GM21360 (cell line): Measurements from ENCODE around the gene CCDC17.
"Not testable (repeated sequence)": the region's sequence is repeated elsewhere in the genome, so short reads cannot be mapped to it uniquely, and the experiment has no call there.

Source experiments
- ATAC-seq: cut with Tn5 transposase; IDR thresholded peaks from one replicate; pipeline ENCODE4 v1.9.1; 2021; ENCODE audit warnings: mild to moderate bottlenecking, moderate library complexity; ENCODE audit not compliant: unreplicated experiment

The CCDC17 gene

GRCh38 chr1:45622524-45623394 is 1.1 kb downstream of the CCDC17 start:
- no peak for ATAC-seq

DNA sequence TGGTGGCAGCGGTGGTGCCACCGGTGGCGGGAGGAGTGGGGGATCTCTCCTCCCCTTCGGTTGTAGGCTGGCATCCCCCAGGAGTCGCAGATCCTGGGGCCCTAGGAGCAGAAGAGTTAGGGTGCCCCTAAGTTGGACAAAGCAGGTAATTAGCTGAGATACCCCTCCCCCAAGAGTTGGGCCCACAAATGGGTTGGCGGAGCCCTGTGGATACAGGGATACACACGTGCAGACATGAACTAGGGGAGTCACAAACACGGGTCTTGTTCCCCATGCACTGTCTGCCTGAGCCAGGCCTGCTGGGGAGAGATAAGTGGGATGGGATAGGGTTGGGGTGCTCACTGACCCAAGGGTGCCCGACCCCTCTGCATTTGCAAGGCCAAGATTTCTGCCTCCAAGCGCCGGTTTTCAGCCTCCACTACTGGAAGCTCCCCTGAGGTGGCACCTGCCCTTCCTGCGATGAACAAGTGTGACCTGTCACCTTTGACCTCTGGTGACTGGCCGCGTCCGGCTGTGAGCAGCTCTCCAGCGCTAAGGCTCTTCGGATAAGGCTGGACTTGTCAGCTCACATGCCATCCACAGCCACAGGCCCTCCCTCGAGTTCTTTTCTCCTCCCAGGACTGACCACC is 1.8 kb downstream of the CCDC17 start:
- no peak for ATAC-seq

- ATAC-seq = no peak
These were observed 2.4 kb downstream of the CCDC17 start for GRCh38 chr1:45621501-45621836.

GRCh38 chr1:45620588-45621500 is 3.0 kb downstream of the CCDC17 start:
- ATAC-seq = no peak

GRCh38 chr1:45619149-45619921 is 4.5 kb downstream of the CCDC17 start:
- ATAC-seq = no peak

GRCh38 chr1:45617618-45618017 is 6.2 kb downstream of the CCDC17 start:
- ATAC-seq = no peak

GRCh38 chr1:45615885-45616284 is 8.0 kb downstream of the CCDC17 start:
- ATAC-seq = no peak

- no peak for ATAC-seq
These were observed 10.8 kb downstream of the CCDC17 start for GRCh38 chr1:45612941-45613579.

DNA sequence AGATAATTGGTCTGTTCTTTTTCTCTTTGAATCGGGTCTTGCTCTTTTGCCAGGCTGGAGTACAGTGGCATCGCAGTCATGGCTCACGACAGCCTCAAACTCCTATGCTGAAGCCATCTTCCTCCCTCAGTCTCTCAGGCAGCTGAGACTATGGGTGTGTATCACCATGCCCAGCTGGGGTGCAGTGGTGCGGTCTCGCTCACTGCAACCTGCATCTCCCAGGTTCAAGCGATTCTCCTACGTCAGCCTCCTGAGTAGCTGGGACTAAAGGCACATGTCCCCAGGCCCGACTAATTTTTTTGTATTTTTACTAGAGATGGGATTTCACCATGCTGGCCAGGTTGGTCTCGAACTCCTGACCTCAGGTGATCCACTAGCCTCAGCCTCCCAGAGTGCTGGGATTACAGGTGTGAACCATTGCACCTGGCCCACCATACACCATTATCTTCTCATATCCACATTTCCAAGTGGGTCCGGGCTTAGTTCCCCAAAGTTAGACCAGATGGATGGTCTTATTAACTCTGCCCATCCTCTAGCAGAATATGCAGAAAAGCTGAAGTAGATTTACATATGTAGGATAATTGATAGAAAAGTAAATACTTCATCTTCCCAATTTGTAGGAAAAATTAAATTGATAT is 13.1 kb downstream of the CCDC17 start:
- no peak for ATAC-seq

- no peak for ATAC-seq
These were observed 15.4 kb downstream of the CCDC17 start for GRCh38 chr1:45608175-45609156.

DNA sequence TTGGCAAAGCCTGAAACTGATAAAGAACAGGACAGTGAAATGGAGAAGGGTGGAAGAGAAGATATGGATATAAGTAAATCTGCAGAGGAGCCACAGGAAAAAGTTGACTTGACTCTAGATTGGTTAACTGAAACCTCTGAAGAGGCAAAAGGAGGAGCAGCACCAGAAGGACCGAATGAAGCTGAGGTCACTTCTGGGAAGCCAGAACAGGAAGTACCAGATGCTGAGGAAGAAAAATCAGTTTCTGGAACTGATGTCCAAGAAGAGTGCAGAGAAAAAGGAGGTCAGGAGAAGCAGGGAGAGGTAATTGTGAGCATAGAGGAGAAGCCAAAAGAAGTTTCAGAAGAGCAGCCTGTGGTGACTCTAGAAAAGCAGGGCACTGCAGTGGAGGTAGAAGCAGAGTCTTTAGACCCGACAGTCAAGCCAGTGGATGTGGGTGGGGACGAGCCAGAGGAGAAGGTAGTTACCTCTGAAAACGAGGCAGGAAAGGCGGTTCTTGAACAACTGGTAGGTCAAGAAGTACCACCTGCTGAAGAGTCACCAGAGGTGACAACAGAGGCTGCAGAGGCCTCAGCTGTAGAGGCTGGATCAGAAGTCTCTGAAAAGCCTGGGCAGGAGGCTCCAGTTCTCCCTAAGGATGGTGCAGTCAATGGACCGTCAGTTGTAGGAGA is 16.3 kb downstream of the CCDC17 start:
- ATAC-seq = no peak

DNA sequence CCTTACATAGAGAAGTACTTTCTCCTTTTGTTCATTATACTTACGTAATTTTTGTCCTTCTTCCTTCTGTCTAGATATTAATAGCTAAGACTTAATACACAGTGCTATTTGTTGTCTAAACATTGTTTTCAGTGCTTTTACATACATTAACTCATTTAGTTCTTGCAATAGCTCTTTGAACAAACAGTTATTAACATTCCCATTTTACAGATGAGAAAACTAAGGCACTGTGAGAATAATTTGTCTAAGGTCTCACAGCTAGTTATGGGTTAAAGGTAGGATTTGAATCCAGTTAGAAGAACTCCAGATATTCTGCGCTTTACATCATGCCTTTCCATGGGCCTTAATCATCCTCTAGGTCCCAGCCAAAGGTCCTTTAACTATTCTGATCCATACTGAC is 19.6 kb downstream of the CCDC17 start:
- no peak for ATAC-seq

DNA sequence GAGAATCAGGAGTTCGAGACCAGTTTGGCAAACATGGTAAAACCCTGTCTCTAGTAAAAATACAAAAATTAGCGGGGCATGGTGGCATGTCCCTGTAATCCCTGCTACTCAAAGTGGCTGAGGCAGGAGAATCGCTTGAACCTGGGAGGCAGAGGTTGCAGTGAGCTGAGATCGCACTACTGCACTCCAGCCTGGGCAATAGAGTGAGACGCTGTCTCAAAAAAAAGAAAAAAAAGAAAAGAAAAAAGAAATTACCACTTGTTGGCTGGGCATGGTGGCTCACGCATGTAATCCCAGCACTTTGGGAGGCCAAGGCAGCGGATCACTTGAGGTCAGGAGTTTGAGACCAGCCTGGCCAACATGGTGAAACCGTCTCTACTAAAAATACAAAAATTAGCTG is 27.1 kb downstream of the CCDC17 start:
- not testable (repeated sequence) for ATAC-seq

- no peak for ATAC-seq
These were observed 29.4 kb downstream of the CCDC17 start for GRCh38 chr1:45594412-45594811.

- no peak for ATAC-seq
These were observed 34.0 kb downstream of the CCDC17 start for GRCh38 chr1:45589861-45590260.

DNA sequence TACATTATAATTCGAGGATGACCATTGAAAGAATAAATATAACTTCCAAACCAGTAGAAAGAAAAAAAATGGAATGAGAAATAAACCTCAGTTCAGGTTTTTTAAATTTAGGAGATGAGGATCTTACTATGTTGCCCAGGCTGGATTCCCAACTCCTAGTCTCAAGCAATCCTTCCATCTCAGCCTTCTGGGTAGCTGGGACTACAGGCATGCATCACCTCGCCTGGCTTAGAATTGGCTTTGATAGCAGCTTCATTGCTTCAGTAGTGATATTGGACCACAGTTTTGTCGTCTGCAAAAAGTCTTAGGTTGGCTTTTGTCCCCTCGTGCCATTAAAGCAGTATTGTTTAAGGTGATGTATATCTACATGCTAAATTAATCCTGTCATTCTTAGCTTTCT is 37.1 kb downstream of the CCDC17 start:
- ATAC-seq = no peak

GRCh38 chr1:45585496-45586075 is 38.3 kb downstream of the CCDC17 start:
- no peak for ATAC-seq

GRCh38 chr1:45585110-45585426 is 38.8 kb downstream of the CCDC17 start:
- no peak for ATAC-seq
